HT1080 (cell line): ENCODE measurements around the gene MLX. TPM values are rescaled to one million over a fixed set of nuclear protein-coding genes. Genes with fewer than 3 reads are reported as not detected.
"Not testable (repeated sequence)": the region's sequence is repeated elsewhere in the genome, so short reads cannot be mapped to it uniquely, and the experiment has no call there.

Experiments
- DNase-seq: peaks from one replicate; pipeline ENCODE4 v3.0.0-alpha.2; 2015; ENCODE audit warnings: low read depth
- total RNA-seq: library from RNA; depleted of rRNA; stranded (reverse); fragments of >200 nt; shearing (Covaris generic); gene quantifications from 2 replicates; pipeline ENCODE4 v1.2.3, GENCODE V29; 2014

The MLX gene
- total RNA-seq, 1 experiment from 2014 or later = 37.8 TPM

DNA sequence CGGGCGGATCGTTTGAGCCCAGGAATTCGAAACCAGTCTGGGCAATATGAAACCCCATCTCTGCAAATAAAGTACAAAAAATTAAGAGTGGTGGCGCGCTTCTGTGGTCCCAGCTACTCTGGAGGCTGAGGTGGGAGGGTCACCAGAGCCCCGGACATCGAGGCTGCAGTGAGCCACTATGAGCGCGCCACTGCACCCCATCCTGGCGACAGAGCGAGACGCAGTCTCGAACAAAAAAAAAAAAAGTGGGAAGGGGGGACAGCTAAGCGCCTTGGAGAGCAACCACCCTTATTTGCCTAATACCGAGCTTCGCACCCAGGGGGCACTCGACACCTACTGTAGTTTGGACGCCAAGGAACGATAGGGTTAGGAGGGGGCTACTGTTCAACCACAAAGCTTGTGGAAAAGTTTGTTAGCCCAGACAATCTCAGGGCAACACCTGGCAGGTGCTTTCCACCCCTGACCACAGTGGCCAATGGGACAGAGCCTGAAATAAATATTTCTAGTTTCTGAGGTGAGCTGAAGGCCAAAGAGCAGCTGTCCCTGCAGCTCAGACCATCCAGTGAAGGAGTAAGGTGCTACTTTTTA lies 11.5 kb downstream of the MLX start:
- peak; percentile 75 for DNase-seq

DNA sequence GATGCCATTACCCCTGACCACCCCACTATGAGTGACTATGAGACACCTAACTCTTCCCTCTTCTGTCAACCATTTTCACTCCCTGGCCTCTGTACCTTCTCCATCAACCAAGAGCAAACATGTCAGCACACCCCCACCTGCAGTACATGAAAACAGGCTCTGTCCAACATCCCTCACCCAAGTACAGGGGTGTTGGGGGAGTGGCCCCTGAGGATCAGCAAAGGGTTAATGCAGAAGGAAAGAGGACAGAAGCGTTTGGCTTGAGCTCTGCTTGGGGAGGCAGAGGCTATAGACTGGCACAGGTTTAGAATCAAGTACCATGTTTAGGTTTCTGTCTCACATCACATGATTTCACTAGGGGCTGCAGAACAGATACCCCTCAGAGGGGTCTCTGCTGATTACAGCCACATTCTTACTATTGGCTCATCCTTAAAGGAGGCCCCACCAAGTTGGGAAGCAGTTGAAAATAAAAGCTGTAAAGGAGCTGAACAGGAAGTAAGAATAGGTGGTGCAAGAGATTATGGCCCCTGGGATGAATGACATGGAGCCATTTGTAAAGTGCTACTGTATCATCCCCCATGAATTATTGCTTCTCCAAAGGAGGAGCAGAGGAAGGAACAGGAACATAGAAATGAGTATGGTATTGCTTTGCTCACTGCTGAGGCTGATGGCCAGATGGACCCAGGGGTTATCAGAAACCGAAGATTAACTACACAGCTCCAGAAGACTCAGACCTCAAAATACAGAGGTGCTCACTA lies 13.1 kb downstream of the MLX start:
- no peak for DNase-seq

DNA sequence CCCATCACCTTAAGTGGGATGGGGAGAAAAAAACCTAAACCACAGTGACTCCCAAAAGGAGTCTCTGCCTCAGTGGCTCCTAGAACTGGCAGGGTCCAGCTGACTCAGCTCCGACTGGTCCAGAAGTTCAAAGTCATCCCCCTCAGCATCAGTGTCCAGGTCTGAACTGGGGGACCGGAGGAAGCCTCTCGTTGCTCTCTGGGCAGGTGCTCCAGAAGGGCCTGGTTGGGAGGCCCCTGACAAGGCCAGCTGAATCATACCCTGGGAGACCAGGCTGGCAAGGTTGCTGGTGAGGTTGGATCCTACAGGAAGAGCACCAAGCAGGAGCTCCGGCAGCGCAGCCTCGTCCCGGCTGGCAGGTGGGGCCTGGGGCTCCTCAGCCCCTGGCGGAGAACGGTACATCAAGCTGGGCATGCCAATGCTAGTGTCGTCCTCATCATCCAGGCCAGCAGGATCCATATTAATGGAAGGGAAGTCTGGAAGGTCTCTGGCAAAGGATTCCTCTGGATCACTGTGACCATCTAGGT lies 14.9 kb downstream of the MLX start:
- DNase-seq = no peak

DNA sequence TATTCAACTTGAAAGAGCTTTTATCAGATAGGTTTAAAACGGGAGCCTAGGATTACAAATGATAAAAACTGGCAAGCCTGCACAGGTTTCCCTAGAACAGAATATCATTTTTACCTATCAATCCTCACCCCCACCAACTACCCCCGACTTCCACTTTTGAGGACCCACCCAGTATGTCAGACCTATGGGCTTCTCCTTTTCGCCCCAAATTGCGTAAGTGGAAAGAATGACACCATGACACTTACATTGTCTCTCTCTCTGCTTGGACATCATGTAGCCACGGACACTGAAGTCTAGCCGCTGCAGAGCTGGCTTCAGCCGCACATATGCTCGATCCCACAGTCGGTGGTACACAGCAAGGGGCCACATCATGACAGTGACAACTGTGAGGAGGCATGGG lies 18.0 kb downstream of the MLX start:
- DNase-seq = no peak

DNA sequence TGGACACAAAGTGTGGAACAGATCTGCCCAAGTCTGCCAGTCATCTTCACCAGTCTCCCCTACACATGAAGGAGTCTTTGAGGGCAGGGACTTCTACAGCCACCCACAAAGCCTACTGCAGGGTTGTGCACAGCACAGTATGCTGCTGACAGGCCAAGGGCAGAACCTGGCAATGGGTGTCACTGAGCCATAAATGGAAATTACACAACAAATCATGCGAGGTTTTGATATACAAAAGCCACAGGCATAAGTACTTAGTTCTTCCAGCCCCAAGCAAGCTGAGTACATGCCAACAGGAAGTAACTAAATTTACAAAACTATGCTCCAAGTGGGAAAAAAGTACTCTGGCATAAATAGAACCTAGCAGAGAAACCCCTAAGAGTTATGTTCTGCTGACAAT lies 18.5 kb downstream of the MLX start:
- no peak for DNase-seq

DNA sequence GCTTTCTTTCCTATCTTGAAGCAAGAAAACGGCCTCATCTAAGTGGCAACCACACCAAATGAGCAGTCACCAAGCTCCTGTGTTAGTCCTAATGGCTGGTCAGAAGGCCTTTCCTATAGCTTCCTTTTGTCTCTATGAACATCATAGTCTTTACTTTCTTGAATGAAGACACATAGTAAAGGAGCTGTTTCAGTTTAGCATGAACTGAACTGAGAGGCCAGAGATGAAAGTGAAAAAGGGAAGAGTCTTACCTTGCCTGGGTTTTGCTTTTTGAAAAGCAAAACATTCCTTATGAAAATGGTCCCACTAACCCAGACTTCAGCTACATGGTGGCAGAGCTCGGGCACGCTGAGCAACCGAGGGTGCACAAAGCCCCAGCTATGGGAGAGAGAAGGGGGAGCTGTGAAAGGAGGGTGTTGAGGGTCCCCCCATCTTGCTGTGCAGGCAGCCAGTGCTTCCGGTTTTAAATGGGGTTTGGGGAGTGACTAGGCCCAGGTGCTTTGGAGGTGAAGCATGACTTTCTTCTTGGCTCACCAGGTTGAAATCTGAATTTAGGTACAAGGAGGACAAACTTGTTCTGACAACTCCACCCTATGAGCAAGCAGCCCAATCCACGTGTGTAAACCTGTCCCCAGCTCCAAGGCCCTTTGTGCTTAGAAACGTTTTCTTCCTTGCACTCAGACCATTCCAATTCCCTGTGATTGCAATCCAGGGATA lies 19.8 kb downstream of the MLX start:
- no peak for DNase-seq

DNA sequence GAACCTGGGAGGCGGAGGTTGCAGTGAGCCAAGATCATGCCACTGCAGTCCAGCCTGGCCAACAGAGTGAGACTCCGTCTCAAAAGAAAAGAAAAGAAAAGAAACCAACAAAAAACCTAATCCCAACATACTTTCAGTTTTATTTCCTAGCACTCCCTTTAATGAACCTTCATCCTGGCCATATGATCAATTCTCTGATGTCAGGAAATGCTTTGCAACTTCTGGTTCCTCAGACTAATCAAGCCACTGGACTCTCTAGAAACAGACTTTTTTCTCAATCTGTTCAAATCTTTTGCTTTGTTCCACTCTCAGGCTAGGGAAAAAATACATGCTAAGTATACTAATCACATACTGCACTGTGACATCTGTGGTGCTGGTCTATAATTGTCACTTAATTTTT lies 24.0 kb downstream of the MLX start:
- no peak for DNase-seq

DNA sequence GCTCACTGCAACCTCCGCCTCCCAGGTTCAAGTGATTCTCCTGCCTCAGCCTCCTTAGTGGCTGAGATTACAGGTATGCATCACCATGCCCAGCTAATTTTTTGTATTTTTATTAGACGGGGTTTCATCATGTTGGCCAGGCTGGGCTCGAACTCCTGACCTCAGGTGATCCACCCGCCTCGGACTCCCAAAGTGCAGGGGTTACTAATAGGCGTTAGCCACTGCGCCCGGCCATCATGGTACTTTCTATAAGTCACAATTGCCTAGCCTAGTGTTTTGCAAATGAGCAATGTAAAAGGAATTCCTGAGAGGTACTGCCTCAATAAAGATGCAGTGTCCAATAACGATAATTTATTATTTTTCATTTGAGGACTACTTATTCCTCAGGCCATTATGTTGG lies 24.5 kb downstream of the MLX start:
- no peak for DNase-seq

DNA sequence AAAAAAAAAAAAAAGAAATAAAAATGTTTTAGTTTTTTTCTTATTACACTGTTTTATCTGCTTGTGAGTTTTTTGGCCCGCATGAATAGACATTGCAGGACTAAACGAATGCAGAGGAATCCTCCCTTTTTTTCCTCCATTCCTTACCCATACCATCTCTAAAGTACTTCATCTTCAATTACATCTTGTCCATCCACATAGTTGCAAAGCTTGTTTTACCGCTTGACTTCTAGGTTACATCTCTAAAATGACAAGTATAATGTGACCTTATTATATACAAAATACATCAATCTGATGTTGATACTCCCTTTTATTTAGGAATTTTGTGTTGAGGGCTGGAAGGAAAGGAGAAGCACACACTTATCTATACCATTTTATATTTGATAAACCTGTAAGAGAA lies 29.5 kb downstream of the MLX start:
- no peak for DNase-seq

DNA sequence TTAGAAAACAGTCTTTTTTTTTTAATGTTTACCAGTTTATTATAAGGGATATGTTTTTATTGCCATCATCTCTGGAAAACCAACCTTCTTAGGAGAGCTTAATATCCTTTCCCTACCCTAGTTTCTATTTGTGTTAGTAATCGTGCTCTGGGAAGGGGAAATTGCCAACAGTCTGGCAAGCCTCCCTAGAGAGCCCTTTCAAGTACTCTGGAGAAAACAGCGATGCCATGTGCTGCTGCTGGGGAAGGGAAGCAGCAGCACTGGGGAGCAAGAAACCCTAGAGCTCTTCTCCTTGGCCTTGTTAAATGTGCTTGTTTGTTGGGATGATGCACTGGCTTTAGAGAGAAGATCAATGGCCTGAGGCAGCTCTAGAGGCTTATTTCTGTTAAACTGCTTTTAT lies 32.0 kb downstream of the MLX start:
- no peak for DNase-seq

DNA sequence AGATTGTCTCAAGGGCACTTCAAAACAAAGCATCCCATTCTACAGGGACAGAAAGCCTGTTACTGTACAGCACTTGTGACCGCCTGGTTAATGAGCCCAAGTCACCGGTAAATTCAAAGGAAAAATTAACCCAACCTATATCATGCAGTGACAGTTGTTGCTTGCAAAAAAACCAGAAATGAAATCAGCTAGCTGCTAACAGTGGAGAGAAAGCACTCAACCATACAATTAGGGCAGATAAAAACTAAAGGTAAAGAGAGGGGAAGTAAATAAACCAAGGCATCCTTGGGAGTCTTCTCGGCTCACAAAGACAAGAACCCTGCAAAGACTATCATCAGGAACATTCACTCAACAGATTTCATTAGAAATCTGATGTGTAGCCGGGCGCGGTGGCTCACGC lies 36.4 kb downstream of the MLX start:
- DNase-seq = no peak

DNA sequence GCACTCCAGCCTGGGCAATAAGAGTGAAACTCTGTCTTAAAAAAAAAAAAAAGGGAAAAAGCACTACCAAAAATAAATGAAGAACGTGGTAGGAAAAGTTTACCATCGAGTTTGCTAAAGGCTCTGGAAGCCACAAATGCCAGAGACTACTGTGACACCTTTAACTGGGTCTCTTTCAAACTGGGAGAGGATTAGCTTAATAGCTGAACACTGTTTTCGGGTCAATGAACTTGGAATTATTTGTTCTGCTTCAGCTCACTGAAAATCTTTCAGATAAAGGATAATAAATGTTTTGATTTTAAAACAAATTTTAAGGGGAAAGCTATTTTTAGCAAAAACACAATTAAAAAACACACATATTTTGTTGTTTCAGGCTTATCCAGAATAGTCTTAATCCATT lies 40.9 kb downstream of the MLX start:
- DNase-seq = no peak

DNA sequence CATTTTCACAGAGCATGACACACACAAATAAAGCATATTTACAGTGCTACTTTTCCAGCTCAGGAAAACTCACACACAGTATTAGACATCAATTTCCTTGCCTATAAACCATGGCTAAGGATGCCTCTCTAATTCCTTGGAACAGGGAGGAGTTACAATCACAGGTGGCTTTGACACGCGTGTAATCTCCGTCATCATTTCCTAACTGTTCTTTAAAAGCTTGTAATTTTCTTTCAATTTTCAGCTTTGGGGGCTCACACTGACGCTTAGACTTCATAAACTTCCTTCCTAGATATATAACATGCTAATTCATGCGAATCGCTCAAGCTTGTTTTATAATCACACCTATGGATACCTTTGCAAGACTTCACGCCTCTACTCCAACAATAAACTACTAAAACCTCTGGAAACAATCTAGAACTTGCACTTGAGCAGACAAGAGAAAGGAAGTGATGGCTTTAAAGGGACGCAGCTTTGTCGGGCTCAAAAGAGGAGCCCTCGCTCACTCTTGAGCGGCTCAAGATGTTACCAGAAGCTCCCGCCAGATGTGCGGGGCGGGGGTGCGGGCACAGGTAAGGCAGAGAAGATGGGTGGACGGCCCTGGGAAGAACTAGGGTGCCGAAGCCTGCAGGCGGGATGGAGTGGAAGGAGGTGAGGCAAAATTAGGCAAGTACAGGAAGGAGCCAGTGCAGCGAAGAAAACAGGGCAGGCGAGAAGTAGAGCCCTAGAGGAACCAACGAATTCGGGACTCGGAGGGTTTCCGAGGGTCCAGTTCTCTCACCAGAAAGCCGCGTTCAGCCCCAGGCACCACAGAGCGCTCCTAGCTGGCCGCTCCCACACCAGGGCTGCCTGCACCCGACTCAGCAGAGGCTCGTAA lies 41.6 kb downstream of the MLX start:
- no peak for DNase-seq

DNA sequence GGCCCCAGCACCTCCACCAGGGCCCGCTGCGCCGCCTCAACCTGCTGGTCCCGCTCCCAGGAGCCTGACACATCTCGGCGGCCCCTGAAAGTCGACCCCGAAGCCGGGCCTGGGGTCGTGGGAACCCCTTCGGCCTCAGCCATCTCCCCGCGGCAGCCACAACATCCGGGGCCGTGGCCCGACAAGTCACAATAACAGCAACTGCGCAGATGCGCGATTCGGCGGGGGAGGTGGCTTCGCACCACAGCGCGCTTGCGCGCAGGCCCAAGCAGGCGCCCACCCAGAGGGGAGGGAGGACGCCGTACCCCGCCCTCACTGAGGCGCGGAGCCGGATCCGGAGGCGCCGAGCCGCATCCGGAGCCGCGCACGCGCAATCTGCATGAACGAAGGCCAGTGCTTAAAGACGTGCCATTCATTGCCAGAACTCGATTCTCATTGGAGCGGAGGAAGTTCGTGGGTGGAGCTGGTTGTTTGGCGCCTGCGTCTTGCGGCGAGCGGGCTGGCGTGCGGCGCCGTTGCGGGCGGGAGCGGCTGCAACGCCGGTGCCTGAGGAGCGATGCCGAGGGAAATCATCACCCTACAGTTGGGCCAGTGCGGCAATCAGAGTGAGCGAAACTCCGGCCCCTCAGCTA lies 42.4 kb downstream of the MLX start, which contains the start of the genes RETREG3 and TUBG1:
TSS of gene RETREG3 (minus strand) at position 193 of the 632 bp plus-strand sequence. CDS start at position 143, 50 bp downstream.
TSS of gene TUBG1 (plus strand) at position 502 of the 632 bp plus-strand sequence. CDS start at position 557, 55 bp downstream.
- DNase-seq = peak; percentile 99

DNA sequence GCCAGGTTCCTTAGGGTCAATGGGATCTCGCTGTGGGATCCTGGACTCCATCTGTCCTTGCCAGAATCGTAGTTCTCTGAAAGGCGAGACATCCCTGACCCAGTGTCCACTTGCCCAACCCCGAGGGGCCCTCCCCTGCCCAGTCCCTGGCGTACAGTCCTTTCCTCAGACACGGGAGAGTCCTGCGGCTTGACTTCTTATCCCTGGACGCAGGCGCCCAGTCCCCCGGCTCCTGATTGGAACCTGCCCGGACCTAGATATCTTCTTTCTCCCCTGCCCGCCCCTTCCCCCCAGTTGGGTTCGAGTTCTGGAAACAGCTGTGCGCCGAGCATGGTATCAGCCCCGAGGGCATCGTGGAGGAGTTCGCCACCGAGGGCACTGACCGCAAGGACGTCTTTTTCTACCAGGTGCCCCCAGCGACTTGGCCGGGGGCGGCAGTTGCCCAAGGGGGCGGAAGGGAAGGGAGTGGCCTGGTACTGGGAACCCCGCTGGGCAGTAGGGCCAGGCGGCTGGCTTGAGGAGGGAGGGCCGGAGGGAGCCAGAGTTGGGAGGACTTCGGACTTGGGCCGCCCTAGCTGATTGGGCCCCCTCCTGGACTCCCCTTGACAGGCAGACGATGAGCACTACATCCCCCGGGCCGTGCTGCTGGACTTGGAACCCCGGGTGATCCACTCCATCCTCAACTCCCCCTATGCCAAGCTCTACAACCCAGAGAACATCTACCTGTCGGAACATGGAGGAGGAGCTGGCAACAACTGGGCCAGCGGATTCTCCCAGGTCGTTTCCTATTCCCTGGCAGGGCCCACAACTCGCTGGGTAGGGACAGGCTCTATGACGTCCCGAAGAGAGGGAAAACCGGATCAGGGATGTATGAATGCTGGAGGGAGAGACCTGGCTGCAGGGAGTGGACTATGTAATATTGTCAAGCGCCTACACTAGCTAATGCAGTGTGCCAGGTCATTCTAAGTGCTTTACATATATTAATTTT lies 43.2 kb downstream of the MLX start:
- DNase-seq = not testable (repeated sequence)

DNA sequence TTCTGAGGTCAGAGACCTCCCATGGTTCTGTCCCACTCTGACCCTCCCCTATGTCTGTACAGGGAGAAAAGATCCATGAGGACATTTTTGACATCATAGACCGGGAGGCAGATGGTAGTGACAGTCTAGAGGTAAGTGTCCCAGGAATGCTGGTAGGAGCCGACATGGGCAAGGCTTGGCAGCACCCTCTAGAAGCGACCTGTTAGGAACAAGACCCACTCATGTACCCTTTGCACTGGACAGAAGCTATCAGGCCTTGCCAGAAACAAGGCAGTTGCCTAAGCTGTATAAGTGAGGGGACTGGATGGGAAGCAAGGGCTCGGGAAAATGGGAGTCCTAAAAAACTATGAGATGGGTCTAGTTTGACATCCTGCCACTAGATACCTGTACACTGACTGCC lies 45.1 kb downstream of the MLX start:
- DNase-seq = no peak

DNA sequence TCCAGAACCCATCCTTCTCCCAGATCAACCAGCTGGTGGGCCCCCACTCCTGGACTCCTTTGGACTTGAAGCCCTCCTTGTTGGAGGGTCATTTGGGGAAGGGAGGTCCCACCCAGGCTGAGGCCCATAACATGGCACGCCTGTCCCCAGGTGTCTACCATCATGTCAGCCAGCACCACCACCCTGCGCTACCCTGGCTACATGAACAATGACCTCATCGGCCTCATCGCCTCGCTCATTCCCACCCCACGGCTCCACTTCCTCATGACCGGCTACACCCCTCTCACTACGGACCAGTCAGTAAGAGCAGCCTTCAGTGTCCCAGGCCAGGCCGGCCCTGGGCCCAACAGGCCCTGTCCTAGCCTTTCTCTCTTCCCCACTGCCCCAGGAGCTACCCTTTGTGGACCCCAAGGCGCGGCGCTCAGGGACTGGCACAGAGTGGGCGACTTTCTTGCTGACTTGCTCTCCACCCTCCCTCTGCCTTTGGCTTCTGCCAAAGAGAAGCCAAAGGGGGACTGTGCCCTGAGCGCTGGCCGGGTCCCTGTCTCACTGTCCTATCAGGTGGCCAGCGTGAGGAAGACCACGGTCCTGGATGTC lies 46.9 kb downstream of the MLX start:
- no peak for DNase-seq

DNA sequence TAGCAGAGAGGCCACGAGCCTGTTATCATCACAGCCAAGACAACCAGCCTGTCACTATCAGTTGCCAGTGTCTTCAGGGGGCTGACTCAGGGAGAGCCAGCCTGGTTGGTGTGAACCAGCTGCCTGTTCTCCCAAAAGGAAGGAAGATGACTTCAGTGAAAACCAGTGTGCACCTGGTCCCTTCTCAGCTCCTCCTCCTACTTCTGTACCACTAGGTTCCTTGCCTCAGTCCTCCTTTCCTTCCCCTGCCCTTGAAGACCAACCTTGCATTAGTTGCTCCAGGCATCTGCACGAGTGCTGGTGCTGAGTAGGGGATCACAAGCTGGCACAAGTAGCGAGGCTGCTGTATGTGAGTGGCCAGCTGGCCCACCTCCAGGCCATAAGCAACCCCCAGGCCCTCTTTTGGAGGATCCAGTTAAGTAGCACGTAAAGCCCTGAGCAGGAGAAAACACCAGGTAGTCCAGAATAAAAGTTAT lies 51.1 kb downstream of the MLX start:
- DNase-seq = no peak
